GM18519 (cell line): ENCODE measurements around the gene ACOT11.
"Not testable (repeated sequence)": the region's sequence is repeated elsewhere in the genome, so short reads cannot be mapped to it uniquely, and the experiment has no call there.

Source experiments
- ATAC-seq: cut with Tn5 transposase; IDR thresholded peaks from one replicate; pipeline ENCODE4 v1.9.1; 2021; ENCODE audit warnings: mild to moderate bottlenecking, moderate library complexity; ENCODE audit not compliant: unreplicated experiment, low FRiP score

The ACOT11 gene

GRCh38 chr1:54606990-54607325 lies 58.9 kb downstream of the ACOT11 start:
- ATAC-seq, result no peak

DNA sequence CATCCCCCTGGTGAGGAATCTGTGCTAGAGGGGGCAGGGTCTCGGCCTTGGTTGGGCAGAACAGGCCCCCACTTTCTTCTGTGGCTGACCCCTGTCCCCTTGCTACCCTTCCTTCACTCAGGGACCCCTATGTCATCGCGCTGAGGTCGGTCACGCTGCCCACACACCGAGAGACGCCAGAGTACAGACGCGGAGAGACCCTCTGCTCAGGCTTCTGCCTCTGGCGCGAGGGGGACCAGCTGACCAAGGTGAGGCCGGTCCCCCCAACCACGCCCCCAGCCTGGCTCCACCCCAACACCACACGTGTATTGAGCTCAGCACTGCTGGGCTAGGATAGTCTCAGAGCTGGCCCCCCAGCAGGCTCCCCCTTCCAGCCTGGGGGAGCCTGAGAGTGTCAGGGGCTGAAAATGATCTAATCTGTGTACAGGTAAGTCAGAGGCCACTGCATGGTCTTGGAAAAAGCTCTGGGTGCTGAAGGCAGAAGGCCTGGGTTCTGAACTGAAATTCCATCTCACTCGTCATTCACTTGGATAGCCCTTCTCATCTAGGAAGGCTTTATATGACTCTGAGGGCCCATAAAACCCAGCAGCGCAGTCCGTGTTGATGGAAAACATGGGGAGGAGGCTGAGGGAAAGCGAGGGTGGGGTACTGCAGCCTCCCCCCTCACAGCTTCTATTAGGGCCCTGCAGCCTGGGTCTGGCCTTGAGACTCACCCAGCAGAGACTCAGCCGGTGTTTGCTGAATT lies 60.0 kb downstream of the ACOT11 start:
- ATAC-seq, result no peak

- no peak for ATAC-seq
Observed at GRCh38 chr1:54608566-54609230, 60.7 kb downstream of the ACOT11 start.

- ATAC-seq, result no peak
Observed at GRCh38 chr1:54609301-54609921, 61.4 kb downstream of the ACOT11 start.

DNA sequence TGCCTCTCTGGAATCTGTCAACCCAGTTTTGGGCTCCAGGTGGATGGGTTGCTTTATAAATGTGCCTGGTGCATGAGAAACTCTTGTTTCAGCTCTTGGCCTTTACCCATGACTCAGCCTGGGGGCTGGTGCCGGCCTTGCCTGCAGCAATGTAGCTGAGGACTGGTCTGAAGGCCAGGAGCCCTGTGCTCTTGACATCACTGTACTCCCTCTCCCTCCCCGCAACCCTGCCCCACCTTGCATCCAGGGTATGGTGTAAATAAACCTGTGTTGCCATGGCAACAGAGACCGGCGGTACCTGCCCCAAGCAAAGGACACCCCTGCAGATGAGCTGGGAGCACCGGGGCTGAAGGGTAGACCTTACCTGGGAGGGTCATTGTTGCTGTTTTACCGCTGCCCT lies 62.0 kb downstream of the ACOT11 start:
- no peak for ATAC-seq

GRCh38 chr1:54610601-54611580 lies 62.9 kb downstream of the ACOT11 start:
- no peak for ATAC-seq

DNA sequence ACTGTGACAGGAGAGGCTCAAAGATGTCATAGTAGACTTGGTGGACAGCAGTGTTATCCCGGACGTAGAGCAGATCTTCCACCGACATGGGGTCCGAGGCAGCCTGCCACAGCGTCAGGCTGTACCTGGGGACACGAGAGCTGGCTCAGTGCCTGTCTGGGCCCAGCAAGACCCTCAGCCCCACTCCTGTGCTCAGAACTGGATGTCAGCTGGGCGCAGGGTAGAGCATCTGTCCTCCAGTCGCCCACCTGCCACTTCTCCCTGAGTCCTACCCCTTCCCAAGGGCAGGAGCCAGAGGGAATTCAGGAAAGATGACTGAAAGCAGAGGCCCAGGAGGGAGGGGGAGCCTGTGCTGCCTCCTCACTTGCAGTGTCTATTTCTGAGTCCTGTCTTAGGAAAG lies 63.6 kb downstream of the ACOT11 start:
- ATAC-seq, result no peak

GRCh38 chr1:54614024-54614423 lies 66.0 kb downstream of the ACOT11 start:
- ATAC-seq, result no peak

DNA sequence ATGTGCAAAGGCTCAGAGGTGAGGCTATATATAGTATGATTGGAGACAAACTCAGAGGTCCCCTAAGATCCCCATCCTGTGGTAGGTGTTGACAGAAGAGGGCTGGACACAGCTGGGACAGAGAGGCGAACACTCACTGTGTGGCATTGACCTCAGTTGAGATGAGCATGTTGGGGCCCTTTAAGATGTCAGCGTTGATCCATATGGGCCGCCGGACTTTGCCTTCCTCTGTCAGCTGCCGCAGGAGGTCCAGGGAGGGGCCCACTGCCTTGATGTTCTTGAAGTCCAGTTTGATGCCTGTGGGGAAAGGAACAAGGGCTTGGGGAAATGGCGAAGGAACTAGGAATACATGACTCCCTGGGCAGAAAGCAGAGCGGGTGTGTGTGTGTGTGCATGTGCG lies 66.5 kb downstream of the ACOT11 start:
- no peak for ATAC-seq

DNA sequence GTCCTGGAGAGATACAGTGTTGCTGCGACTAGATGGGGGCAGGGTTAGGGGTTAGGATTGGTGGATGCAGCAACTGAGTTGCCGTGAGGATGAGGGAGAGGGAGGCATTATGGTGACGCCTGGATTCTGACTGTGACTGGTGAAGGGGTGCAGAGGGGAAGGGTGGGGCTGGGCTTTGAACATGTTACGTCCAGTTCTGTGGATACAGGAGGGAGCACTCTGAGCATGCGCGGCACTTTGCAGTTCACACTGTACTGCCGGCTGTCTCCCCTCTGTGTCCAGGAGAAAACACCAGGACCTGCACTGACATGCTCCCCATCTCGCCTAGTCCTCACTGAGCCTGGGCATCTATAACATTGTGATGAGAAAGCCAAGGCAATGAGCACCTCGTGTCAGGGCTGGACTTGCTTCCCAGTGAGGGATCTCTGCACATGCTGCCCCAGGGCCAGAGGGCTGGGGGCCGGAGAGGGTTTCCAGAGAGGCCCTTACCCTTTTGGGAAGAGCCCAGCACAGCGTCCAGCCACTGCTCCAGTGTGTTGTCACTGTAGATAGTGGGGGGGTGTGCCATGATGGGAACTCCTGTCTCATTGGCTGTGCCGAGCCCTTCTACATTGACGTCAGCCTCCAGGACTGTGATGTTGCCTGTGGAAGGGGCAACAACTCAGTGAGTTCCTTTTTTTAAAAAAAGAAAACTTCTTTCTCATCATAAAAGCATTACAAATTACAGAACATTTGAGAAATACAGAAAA lies 67.7 kb downstream of the ACOT11 start:
- no peak for ATAC-seq

- no peak for ATAC-seq
Observed at GRCh38 chr1:54619749-54620148, 71.7 kb downstream of the ACOT11 start.

DNA sequence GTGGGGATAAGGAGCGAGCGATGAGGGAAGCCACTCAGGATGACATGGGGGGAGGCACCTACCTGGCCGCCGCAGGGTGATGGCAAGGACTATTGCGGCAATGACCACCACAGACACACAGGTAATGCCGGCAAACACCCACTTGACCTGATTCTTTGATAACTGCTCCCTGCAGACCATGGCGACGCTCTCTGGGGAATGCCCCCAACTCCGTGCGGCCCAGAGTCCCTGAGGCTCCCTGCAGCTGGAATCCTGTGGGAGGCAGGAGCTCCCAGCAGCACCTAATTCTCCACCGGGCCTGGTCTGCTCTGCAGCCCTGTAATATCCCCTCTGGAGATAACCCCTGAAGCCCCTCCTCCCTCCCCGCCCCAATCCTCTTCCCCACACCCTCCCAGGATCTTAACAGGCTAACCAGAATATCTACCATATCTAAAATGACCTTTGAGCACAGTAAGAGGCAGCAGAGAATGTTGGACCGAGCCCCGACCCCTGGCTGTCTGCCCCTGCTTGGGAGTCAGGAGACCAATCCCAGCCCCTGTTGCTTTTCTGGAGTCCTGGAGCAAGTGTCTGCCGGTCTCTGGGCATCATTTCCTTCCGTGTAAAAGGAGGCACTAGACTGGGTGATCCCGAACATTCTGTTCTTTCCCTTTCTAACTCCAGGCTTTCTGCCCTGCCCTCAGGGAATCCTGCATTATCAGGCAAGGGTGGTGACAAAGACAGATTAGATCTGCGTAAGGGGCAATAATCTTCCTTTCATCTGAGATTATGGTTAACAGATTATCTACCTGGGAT lies 75.4 kb downstream of the ACOT11 start, which contains the start of gene FAM151A:
Gene FAM151A (minus strand): TSS at position 310 of the 792 bp plus-strand sequence. CDS start 130 bp downstream, at position 180.
- ATAC-seq, result no peak

DNA sequence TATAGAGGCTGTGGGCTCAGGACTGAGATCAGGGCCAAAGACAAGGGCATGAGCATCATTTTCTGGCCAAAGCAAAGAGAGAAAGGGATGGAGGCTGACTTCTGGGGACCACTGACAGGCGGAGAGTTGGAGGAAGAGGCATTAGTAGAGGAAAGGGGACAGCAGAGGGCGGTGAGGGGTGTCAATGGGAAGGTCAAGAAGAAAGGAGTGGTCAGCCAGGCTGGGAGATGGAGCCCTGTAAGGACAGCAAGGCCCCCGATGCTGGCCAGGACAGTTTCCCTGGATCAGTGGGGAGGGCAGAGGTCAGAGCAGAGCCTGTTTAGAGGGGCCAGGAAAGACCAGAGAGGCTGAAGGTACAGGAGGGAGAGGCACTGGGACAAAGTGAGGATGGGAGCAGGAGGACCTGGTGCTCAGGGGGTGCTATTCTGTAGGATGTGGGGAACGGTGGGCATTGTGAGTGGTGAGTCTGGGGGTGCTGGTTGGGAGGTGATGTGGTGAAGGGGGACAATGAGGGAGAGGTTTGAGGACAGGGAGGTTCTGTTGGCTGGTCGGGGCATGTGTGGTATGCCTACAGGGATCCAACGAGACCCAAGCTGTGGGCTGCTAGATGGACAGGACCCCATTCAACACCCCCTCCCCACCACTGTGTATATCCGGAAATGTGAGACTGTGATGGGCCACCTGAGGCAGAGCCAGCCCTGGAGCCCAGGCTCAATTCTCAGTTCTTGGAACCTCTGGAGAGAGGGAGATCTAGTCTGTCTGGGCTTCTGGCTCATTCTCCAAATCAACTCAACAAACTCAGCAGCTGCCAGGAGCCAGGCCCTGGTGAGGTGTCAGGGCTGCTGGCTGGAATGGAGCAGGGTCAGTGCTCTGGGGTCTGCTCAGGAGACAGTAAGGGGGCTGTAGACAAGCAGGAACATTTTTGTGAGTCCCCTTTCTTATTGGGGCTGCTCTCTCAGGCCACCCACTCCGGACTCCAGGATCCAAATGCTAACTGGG lies 76.7 kb downstream of the ACOT11 start:
- ATAC-seq, result no peak

DNA sequence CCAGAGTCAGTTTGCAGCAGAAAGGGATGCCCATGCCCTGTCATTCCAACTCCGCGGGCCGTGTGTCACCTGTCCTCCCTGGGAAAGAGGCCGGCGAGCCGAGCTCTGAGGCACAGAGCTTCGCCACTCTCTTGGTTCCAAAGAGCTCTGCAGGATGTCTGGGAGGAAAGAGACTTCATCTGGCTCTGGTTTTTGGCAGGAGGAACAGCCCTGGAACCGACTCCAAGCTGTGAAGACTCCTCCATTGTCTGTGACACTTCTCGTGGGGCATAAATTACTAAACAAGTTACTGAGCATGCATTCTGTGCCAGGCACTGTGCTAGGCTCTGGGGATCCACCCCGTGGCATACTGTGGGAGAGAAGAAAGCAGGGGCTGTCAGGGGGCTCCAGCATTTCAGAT lies 79.2 kb downstream of the ACOT11 start:
- ATAC-seq, result no peak

DNA sequence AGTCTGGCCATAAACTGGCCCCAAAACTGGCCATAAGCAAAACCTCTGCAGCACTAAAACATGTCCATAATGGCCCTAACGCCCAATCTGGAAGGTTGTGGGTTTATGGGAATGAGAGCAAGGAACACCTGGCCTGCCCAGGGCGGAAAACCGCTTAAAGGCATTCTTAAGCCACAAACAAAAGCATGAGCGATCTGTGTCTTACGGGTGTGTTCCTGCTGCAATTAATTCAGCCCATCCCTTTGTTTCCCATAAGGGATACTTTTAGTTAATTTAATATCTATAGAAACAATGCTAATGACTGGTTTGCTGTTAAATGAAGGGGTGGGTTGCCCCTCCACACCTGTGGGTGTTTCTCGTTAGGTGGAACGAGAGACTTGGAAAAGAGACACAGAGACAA lies 87.8 kb downstream of the ACOT11 start:
- not testable (repeated sequence) for ATAC-seq

- not testable (repeated sequence) for ATAC-seq
Observed at GRCh38 chr1:54636461-54637446, 88.7 kb downstream of the ACOT11 start.

DNA sequence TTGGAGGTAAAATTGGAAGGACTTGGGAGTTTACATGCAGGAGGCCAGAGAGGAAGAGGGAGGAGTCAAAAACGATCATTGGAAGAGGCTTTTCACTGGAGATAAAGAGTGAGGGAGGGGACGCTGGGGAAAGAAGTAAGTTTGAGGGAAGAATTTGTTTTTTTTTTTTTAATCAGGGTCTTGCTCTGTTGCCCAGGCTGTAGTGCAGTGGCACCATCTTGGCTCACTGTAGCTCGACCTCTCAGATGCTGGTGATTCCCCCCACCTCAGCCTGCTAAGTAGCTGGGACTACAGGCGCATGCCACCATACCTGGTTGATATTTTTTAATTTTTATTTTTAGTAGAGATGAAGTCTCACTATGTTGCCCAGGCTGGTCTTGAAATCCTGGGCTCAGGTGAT lies 92.3 kb downstream of the ACOT11 start:
- no peak for ATAC-seq
